HG02840 (cell line): ENCODE data around the gene CNOT6L.

Source experiments
- ATAC-seq: cut with Tn5 transposase; IDR thresholded peaks from one replicate; pipeline ENCODE4 v1.9.1; 2021; ENCODE audit warnings: mild to moderate bottlenecking, moderate library complexity, moderate number of reproducible peaks; ENCODE audit not compliant: unreplicated experiment, low FRiP score

Gene CNOT6L

GRCh38 chr4:77715414-77716290 is 103.5 kb downstream of the CNOT6L start:
- no peak for ATAC-seq

GRCh38 chr4:77714514-77714913 is 104.7 kb downstream of the CNOT6L start:
- ATAC-seq: no peak

- no peak for ATAC-seq
Measured at GRCh38 chr4:77713884-77714283, 105.3 kb downstream of the CNOT6L start.

- no peak for ATAC-seq
Measured at GRCh38 chr4:77712675-77713074, 106.5 kb downstream of the CNOT6L start.

- no peak for ATAC-seq
Measured at GRCh38 chr4:77711469-77711868, 107.7 kb downstream of the CNOT6L start.

- no peak for ATAC-seq
Measured at GRCh38 chr4:77710684-77711083, 108.5 kb downstream of the CNOT6L start.

GRCh38 chr4:77710059-77710458 is 109.1 kb downstream of the CNOT6L start:
- no peak for ATAC-seq

- no peak for ATAC-seq
Measured at GRCh38 chr4:77706717-77707116, 112.5 kb downstream of the CNOT6L start.

- ATAC-seq: no peak
Measured at GRCh38 chr4:77703666-77704065, 115.5 kb downstream of the CNOT6L start.

GRCh38 chr4:77701121-77701520 is 118.0 kb downstream of the CNOT6L start:
- ATAC-seq: no peak

GRCh38 chr4:77699731-77700210 is 119.4 kb downstream of the CNOT6L start:
- no peak for ATAC-seq

- no peak for ATAC-seq
Measured at GRCh38 chr4:77697860-77698590, 121.1 kb downstream of the CNOT6L start.

- no peak for ATAC-seq
Measured at GRCh38 chr4:77695774-77696173, 123.4 kb downstream of the CNOT6L start.

GRCh38 chr4:77692847-77693432 is 126.2 kb downstream of the CNOT6L start:
- no peak for ATAC-seq

- ATAC-seq: no peak
Measured at GRCh38 chr4:77681792-77682191, 137.4 kb downstream of the CNOT6L start.

GRCh38 chr4:77676842-77677241 is 142.3 kb downstream of the CNOT6L start:
- no peak for ATAC-seq

- no peak for ATAC-seq
Measured at GRCh38 chr4:77671051-77671450, 148.1 kb downstream of the CNOT6L start.

GRCh38 chr4:77669946-77670590 is 149.1 kb downstream of the CNOT6L start:
- ATAC-seq: no peak

- no peak for ATAC-seq
Measured at GRCh38 chr4:77665381-77666069, 153.6 kb downstream of the CNOT6L start.
